Measurements from ENCODE around the gene TMIGD3.

Gene TMIGD3

DNA sequence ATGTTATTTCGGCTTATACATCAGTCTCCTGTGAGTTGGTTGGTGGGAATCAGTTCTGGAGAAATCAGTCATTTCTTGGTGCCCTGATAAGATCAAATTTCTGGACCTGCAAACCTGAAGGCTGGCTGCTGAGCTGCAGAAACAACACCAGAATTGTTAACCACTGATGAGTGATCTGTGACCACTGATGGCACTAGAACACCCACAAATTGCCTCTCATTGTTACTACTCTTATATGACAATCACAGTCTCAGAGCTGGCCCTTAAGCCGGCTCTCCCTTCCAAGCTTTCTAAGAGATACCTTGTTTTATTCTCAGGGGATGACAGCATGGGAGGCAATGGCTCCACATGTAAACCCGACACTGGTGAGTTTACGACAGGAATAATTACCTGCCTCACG, 27.7 kb downstream of the TMIGD3 start:
- DNase-seq (ENCODE audit: low read depth in 2 of 2): no peak

DNA sequence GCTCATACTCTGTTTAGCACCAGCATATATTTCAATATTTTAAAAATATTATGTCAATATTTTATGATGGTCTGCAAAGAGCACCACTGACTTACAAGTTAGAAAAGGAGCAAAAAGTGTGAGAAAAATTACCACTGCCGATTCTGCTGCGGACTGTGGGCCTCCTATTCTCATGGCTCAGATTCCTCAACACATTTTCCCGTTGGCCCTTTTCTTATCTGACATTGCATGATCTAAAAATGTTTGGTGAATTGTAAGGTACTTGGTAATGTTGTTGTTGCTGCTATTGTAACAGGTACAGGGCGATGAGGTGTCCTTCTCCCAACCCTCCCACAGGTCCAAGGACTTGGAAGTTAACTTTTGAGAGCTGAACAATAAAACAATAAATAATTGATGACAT, 28.9 kb downstream of the TMIGD3 start:
- no peak for DNase-seq (ENCODE audit: low read depth in 2 of 2)

DNA sequence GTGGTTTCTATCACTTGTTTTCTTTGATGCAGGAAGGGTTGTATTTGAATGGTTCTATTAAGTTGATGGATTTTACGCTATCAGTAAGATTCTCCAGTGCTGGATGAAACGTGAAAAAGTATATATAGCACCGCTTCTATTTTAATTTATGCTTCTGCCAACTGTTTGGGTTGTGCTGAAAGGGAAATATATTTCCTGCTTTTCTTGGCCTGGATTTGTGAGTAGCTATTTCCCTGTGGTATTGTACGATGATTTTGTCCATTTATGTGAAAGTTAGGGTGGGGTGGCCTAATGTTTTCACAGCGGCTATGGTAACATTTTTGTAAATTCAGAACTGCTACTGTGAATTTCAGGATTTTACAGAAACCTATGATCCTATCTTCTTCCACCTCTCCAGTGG, 29.3 kb downstream of the TMIGD3 start:
- DNase-seq (ENCODE audit: low read depth in 2 of 2): no peak

DNA sequence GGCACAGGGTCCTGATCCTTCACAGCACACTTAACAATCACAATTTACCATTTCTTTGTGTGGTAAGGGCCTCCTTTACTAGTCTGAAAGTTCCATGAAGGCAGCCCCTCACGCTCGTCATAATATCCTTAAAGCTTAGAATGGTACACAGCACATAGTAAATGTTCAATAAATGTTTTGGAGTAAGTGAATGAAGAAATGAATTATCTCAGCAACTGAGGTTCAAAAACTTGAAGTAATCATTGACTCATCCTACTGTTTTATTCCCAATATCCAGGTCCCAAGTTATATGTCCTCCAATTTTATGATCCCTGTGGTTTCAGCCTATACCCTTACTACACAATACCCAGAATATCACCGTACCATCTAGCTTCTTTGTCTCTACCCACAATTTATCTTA, 31.9 kb downstream of the TMIGD3 start:
- no peak for DNase-seq (ENCODE audit: low read depth in 2 of 2)

DNA sequence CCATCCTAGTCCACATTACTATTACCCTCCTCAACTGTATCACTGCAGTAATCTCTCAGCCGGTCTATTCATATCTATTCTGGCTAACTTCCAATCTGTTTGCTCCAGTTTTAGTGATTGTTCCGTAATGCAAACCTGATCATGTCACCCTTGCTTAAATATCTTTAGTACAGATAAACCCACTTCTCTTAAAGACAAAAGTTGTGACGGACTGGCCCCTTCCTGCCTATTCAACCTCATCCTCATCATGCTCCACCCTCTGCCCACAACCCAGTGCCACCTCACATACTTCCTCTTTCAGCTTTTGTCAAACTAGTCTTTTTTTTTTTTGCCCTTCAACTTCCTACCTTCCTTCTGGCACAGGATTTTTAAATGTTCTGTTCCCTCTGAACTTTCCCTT, 32.4 kb downstream of the TMIGD3 start:
- peak; percentile 9 to 31 for DNase-seq (ENCODE audit: low read depth in 2 of 2)

DNA sequence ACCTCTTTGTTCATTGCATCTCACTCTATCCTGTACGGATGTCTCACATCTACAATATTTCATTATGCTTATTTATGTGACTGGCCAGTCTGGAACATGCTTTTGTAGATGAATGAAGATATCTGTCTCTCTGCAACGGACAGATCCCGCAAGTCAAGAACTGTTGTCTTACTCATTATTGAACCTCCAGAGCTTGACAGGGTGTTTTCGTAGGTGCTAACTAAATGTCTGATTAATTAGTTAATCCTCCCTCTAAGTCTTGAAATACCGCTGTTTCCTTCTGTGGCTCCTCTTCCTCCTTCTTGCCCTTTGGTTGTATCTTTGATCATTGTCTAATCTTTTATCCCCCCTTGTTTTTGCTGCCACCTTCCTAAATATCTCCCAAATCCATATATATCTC, 32.8 kb downstream of the TMIGD3 start:
- no peak for DNase-seq (ENCODE audit: low read depth in 2 of 2)

DNA sequence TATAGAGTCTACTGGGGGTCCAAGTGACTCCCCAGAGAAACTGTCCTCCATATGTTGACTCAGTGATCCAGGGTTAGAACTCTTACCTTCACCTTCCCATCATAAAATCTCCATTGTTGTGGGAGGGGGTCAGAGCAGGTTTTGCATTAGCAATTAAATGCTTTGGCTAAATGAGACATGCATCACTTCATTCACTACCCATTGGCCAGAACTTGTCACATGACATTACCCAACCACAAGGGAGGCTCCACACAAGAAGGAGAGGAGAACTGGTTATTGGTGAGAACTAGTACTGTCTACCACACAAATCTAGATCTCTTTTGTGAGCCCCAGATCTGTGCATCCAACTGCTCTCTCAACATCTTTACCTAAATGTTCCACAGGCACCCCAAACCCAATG, 33.9 kb downstream of the TMIGD3 start:
- DNase-seq (ENCODE audit: low read depth in 2 of 2): no peak

DNA sequence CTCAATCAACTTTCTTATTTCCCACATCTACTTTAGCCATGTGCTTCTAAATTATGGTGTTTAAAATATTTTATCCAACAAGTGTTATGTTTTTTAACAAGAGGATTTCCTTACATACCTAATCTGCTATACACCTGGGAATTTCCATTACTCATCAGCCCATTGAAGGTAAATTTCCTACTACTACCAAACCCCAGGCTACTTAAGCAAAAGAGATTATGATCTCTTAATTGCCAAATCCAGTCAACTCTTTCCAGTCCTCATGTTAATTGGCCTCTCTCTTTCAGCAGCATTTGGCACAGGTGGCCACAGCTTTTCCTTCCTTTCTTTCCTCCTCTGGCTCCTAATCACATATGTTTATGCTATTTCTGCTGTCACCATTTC, 34.7 kb downstream of the TMIGD3 start:
- no peak for DNase-seq (ENCODE audit: low read depth in 2 of 2)

DNA sequence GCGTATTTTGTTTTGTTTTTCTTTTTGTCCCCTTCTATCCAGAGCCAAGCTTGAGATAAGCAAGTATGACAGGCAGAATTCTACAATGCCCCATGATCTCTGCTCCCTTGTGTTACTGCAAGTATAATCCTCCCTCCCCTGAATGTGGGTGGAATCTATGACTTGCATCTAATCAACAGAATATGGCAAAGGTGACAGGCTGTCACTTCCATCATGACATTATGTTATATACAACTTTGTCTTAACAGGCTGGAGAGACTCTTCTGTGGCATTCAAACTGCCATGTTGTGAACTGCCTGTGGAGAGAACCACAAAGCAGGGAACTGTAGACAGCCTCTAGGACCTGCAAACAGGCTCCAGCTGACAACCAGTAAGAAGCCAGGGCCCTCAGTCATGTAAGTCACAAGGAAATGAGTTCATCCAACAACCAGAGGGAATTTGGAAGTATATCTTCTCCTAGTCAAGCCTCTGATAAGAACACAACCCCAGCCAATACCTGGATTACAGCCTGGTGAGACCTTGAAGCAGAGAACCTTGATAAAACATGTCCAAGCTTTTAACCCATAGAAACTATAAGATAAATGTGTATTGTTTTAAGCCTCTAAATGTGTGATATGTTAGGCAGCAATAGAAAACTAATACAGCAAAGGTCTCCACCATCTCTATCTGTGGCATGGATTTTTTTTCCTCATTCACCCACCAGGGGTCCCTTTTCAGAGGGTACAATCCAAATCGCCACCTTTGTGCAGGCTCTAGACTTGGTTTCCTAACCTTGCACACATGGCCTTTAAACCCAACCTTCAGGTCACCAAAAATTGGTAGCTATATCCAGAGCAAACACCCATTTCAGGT, 35.3 kb downstream of the TMIGD3 start:
- DNase-seq (ENCODE audit: low read depth in 2 of 2): no peak

DNA sequence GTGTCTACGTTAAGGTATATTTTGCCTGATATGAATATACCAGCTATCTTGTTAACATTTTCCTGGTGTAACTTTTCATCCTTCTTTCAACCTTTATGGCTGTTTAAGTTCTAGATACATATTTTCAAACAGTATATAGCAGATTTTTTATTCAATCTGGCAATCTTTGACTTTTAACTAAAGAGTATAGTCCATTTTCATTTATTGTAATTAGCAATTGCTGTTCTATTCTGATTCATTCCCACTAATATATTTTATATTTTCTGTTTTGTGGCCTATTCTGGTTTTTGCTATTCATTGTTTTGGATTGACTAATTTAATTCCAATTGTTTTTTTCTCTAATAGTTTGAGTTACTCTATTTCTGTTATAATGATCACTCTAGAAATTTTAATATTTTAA, 37.0 kb downstream of the TMIGD3 start:
- DNase-seq (ENCODE audit: low read depth in 2 of 2): no peak

DNA sequence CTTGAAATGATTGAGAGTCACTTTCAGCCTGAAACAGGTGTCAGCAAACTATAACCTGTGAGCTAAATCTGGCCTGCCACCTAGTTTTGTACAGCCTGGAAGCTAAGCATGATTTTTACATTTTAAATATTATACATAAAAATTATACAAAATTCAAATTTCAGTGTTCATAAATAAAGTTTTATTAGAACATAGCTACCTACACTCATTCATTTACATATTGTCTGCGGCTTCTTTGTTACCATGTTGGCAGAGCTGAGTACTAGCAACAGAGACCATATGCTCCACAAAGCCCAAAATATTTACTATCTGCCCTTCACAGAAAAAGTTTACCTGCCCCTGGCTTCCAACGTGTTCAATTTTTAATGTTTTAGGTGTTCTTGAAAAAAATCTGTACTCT, 37.7 kb downstream of the TMIGD3 start:
- no peak for DNase-seq (ENCODE audit: low read depth in 2 of 2)

DNA sequence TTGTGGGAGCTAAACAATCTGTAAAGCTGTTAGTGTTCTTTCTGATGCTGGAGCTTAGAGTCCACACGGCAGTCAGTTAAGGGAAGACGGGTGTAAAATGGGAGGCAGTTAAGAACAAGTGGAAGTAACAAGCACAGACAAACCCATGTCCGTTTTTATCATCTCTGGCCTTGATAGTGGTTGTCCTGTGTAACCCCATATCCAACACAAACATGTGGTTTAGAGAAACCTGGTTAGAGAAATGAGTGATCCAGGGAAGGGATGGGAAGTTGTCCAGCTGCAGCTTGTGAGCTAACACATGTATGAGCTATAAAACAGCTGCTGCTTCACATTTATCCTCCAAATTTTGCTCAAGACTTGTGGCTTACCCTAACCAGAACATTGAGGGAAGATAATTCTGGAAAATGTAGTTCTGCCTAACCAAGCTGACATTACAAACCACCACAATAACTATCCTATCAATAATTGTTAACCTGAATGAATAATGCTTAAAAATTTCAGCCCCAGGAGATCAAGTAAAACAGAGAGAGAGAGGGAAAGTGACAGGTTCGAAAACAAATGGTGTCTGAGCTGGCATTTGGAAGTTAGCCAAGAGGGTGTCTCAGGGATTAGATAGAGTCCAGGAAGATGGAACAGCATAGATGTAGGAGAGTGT, 40.3 kb downstream of the TMIGD3 start:
- no peak for DNase-seq (ENCODE audit: low read depth in 2 of 2)

DNA sequence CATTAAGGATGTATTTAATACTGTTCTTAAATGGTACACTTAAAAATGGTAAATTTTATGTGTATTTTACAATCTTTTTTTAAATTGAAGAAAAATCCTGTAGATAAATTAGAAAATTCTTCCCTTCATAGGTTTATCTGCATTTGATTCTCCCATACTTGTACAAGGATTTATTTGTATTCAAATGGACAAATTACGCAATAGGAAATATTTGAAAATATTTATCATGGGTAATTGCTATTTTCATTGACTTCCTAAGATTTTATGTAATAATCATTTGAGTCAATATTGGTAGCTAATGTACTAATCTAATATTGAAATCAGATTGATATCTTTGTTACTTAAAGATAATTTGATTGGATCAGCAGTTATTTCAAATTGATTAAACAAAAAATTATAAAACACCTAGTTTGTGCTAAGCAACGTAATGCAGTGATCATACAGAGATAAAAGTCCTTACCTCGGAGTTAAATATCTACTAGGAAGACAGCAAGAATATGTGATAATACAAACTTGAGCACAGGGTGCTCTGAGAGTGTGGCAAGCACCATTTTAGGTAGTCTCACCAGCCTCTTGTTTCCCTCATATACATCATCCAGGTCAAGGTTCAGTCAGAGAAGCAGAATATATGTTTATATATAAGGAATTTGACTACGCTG, 40.9 kb downstream of the TMIGD3 start:
- no peak for DNase-seq (ENCODE audit: low read depth in 2 of 2)

DNA sequence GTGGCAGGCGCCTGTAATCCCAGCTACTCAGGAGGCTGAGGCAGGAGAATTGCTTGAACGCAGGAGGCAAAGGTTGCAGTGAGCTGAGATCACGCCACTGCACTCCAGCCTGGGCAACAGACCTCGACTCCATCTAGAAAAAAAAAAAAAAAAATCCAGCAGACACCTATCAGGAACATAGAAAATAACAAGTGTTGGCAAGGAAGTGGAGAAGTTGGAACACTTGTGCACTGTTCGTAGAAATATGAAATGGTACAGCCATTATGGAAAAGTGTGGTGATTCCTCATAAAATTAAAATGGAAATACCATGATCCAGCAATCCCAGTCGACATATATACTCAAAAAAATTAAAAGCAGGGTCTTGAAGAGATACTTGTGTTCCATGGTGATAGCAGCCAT, 41.7 kb downstream of the TMIGD3 start:
- no peak for DNase-seq (ENCODE audit: low read depth in 2 of 2)

DNA sequence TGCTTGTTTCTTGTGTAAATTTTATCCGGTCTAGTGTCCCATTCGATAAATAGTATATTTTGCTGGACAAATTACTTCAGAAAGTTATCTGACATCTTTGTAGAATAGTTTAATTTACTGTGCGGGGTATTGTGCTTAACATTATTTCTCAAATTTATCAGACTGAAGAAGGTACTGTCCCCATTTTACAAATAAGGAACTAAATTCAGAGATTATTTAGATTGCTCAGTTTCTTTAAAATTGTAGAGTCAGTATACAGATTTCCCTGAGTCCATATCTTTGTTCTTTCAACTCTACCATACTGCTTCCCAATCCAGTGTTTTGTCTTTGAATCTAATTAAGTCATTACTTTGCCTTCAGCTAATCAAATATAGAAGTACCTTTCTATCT, 47.8 kb downstream of the TMIGD3 start:
- no peak for DNase-seq (ENCODE audit: low read depth in 2 of 2)

DNA sequence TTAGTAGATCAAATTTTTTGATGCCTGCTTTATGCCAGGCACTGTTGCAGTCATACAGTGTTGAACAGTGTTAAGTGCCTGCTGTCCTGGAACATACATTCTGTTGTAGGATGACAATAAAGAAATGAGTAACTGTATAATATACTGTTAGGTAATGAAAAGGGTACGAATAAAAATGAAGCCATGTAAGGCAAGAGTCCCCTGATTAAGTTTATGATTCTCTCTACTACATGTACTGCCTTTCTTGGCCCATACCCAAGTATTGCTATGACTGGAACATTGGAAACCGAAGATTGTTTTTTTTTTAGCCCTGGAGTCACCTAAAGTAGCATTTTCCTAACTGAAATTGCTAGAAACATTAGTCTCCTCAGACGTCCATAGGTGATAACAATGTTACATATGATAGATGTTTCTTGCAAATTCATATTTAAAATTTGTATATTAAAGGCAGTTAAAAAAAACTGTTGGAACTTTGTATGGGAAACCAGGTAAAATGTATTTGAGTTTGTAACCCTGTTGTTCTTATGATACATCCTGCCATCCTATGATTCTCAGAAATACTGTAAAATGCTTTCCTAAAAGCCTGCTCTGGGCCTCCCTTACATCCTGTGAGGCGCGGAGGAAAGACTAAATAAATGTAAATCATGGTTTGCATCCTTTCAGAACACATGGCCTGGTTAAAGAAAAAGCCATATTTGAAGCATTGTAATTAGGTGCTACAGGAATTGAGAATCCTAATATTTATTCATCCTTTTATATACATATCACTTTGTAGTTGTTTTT, 48.4 kb downstream of the TMIGD3 start:
- no peak for DNase-seq (ENCODE audit: low read depth in 2 of 2)

DNA sequence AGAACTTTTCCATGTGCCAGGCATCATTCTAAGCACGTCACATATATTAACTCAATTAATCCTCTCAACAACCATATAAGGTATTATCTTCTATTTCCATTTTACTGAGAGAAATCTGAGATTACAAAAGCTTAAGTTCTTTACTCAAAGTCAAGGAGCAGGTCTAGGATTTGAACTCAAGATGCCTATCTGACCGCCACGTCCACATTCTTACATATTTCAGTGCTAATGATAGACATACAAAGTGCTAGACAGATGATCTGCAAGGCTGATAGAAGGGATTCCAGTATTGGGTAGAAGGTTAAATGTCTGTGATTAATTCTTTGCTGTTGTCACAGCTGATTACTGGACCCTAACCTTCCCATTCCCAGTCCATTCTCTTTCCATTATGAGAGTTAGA, 49.7 kb downstream of the TMIGD3 start:
- DNase-seq (ENCODE audit: low read depth in 2 of 2): no peak

DNA sequence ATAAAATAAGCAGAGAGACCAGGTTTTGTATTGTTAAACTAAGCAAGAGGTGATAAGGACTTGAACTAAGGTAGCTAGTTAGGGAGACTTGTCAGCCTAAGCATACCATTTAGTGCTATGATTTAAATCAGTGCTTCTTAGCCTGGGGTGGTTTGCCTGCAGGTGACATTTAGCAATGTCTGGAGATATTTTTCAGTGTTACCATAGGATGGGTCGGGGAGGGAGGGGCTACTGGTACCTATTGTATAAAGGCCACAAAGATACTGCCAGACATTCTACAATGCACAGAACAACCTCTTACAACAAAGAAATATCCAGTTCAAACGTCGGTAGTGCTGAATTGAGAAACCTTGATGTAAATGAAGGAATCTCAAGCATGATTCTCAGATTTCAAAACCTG, 50.9 kb downstream of the TMIGD3 start:
- DNase-seq (ENCODE audit: low read depth in 2 of 2): no peak

DNA sequence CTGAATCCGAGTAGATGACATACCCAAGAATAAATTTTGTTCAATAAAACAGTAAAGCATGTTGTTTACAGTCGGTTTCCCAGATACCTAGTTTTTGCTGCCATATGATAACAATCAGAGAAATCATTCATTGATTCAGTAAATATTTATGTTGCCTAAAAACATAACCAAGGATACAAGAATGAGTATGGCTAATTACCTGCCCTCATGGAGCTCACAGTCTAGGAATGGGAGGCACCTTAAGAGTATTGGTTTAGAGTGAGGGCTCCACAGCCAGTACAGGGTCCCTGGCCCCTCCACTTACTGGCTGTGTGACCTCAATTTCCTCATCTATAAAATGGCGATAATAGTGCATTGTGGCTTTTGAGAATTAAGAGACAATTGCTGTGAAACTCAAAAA, 53.2 kb downstream of the TMIGD3 start:
- no peak for DNase-seq (ENCODE audit: low read depth in 2 of 2)

DNA sequence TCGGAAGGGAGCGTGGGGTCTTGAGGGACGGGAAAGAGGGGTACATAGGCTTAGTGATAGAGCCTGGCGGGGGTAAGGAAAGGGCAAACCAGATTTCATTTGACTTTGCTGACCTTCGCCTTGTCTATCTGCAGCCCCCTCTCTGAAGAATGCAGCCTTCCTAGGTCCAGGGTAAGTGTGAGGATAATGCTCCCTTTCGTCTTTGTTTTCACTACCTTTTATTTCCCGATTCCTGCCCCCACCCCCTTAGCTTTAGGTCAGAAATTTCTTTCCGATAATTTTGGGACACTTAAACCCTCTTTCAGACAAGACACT, 53.8 kb downstream of the TMIGD3 start:
- DNase-seq (ENCODE audit: low read depth in 2 of 2): no peak

DNA sequence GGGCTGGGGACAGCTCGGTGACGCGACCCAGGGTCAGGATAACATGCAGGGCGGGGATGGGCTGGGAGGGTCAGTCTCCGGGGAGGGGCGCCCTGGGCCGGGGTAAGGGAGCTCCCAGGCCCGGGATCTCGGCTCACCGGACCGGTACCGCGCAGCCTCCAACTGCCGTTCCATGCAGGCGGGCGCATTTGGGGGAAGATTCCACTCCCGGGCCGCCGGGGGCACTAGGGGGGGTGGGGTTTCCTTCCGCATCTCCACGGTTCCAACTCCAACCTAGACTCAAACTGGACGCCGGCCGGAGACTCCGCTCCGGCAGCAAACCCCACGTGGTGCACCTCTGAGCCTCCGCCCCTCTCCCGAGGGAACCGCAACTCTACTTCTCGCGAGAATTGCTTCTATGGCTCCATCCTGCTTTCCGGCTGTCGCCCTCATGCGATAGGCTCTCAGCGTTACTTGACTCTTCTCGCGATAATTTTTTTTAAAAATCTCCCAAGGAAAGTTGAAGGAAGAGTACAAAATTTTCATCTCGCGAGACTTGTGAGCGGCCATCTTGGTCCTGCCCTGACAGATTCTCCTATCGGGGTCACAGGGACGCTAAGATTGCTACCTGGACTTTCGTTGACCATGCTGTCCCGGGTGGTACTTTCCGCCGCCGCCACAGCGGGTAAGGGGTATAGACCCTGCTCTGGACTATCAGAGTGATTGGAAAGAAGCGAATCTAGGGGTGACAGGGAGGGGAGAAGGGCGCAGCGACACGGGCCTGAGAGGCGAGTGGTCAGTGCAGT, 54.3 kb downstream of the TMIGD3 start, which contains the start of the genes ATP5PB and WDR77:
Gene ATP5PB, plus strand, starts transcription at position 547 of the 785 bp plus-strand sequence. Its CDS starts 78 bp downstream, at position 625.
Gene WDR77, minus strand, starts transcription at position 339 of the 785 bp plus-strand sequence. Its CDS starts 87 bp downstream, at position 252.
- peak; percentile 58 to 80 for DNase-seq (ENCODE audit: low read depth in 2 of 2)

Data from stimulated activated CD4-positive, alpha-beta T cell treated with anti-CD3 and anti-CD28 coated beads, Interleukin-1b, Interleukin-23, amount 100 ng/mL, for 1 hour (primary cell).